Stimulated activated CD8-positive, alpha-beta memory T cell treated with anti-CD3 and anti-CD28 coated beads, Interleukin-12 subunit alpha, Interleukin-12 subunit beta, amount 100 ng/mL, for 24 hours (primary cell): Measurements from ENCODE around the gene GART.
"Not testable (repeated sequence)": the region's sequence is repeated elsewhere in the genome, so short reads cannot be mapped to it uniquely, and the experiment has no call there.

Source experiments
- DNase-seq: peaks from one replicate; pipeline ENCODE4 v3.0.0-alpha.2; 2020; ENCODE audit errors: extremely low read depth

GART gene

GRCh38 chr21:33473344-33473743 is 68.6 kb downstream of the GART start:
- no peak for DNase-seq

GRCh38 chr21:33470701-33471100 is 71.2 kb downstream of the GART start:
- DNase-seq = no peak

- DNase-seq = not testable (repeated sequence)
Observed at GRCh38 chr21:33469183-33469582, 72.7 kb downstream of the GART start.

DNA sequence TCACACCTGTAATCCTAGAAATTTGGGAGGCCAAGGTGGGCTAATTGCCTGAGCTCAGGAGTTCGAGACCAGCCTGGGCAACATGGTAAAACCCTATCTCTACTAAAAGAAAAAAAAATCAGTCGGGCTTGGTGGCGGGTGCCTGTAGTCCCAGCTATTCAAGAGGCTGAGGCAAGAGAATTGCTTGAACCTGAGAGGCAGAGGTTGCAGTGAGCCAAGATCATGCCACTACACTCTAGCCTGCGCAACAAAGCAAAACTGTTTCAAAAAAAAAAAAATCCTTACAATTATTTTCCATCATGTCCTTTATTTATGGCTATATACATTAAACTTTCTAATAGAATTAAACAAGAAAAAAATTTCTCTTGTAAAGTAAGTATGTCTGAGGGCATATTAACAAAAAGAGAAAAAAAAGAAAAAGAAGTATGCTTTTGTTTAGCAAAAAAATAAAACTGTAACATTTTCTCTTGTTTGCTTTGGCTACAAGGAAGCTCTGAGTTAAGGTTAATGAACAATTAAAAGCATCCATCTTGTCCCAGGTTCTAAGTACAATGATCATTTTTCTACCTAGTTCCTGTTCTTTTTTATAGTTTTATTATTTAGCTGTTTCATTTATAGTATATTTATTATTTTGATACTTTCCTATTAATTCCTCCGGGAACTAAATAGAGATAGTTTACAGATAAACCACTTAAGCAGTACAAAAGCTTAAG is 80.2 kb downstream of the GART start:
- no peak for DNase-seq

DNA sequence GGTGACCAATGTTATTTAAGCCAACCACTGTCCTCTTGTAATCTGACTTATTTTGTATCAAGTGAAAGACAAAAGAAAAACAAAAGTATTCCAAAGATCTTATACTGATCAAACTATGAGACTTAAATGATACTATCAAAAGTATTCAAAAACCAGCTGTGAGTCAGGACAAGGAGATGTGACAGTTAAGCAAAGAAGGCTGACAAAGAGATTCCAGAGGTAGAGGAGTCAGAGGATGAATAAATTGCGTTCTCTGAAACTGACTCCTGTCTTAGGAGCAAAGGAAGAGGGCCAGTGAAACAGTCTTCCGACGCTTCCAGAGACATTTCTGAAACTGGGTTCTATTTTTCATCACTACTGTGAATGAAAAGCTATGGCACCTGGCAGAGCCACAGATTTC is 83.1 kb downstream of the GART start:
- DNase-seq = no peak

DNA sequence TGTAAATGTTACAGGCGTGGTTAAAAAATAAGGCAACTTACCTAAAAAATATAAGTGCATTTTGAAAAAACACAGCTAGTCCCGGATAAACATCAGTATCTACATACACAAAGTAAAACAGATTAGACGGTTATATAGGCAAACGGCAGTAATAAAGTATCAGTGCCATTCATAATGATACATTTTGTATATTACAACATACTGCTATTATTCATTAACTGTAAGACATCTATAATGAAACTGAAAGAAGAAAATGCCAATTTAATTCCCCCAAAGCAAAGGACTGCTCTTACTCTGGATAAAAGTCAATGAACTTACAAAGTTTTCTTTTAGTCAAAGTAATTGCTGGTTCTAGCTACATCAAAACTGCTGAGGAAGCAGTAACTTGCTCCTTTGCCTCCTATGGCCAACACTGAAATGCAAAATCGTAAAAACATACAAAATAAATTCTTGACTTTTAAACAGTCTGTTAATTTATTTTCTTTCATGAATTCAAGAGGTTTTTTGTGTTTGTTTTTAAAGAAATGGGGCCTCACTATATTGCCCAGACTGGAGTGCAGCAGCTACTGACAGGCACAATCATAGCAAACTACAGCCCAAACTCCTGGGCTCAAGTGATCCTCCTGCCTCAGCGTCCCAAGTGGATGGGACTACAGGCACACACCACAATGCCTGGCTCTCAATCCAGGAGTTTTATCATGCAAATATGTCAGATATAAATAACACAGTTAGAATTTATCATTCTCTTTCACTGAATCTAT is 86.1 kb downstream of the GART start:
- DNase-seq = no peak
